ENCODE data around the gene GRM1. TPM values are rescaled to one million over a fixed set of nuclear protein-coding genes. Genes with fewer than 3 reads are reported as not detected.

GRM1 gene
- total RNA-seq, 4 donors from 2014 or later, result under 0.01 TPM; not detected in 2

DNA sequence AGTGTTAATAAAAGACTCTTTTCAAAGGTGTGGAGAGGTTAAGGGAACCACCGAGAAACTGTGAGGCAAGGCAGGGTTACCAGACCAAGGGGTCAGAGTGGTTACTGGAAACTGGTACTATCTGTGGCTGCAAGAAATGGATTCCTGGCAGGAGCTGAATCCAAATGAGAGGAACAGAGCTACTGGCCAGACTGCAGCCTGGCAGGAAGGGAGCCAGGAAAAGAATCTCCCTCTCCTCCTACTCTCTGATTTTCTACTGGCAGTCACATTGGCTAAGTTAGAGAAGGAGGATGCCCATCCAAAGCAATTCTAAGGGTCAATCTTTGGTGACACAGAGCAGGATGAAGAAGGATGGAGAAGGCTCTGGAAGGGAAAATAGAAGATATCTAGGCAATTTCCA is 211.5 kb downstream of the GRM1 start:
- TF ChIP-seq, protein P1, sequence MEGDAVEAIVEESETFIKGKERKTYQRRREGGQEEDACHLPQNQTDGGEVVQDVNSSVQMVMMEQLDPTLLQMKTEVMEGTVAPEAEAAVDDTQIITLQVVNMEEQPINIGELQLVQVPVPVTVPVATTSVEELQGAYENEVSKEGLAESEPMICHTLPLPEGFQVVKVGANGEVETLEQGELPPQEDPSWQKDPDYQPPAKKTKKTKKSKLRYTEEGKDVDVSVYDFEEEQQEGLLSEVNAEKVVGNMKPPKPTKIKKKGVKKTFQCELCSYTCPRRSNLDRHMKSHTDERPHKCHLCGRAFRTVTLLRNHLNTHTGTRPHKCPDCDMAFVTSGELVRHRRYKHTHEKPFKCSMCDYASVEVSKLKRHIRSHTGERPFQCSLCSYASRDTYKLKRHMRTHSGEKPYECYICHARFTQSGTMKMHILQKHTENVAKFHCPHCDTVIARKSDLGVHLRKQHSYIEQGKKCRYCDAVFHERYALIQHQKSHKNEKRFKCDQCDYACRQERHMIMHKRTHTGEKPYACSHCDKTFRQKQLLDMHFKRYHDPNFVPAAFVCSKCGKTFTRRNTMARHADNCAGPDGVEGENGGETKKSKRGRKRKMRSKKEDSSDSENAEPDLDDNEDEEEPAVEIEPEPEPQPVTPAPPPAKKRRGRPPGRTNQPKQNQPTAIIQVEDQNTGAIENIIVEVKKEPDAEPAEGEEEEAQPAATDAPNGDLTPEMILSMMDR (IDR thresholded peaks at IDR 0.05; ENCODE audit: low read depth), result no peak

DNA sequence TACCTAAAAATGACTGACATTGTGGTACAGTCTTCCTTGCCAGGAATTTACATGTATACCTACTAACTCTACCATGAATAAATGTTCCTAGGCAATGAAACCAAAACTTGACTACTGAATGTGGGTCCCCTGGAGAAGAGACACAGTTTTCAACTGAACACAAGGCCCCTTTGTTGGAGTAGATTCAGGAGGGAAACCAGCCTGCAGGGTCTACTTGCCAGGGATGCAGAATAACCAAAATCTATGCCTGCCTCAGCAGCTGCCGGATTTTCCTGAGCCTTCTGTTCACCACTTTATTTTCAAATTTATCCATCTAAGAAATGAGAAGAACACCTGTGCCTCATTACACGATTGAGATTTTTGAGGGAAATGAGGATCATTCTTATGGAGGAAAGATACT is 211.9 kb downstream of the GRM1 start:
- TF ChIP-seq, protein P1 (IDR thresholded peaks at IDR 0.05; ENCODE audit: low read depth), result no peak

DNA sequence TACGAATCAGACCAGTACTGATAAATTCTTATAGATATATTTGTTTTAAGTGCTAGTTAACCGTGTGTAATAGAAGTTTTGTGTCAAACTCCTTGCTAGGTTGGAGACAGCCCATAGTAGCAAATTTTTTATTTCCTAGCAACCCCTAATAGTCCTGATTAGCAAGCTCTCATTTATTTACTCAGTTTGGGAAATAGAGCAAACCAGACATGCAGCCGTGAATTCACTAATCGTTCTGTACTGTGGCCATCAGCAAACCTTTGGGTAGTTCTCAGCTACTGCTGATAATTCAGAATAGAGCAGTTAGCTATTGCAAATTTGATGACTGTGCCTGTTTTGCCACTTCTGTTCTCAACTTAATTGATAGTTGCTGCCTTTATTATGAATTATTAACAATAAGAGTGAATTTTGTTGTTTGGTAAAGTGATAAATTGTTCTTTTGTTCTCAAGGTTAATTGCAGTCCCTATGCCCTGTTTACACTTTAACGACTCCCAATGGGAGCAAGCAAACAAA is 215.8 kb downstream of the GRM1 start:
- TF ChIP-seq, protein P1 (IDR thresholded peaks at IDR 0.05; ENCODE audit: low read depth), result no peak

DNA sequence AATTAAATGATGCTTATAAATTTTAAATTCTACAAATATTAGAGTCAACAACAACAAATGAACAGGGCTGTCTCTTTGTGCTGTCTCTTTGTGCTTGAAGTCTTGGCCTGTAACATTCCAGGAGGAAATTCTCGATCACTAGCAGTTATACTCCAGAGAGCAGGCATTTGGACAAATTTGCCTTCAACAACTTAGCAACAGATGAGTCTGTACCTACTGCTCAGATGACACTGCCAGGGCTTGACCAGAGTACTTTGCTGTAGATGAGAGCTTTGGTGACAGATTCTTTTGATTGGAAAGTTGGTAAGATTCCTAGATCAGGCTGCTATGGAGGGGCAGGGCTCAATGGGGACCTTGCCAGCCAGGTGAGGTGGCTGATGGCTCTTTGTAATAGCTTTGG is 217.2 kb downstream of the GRM1 start:
- TF ChIP-seq, protein P1 (IDR thresholded peaks at IDR 0.05; ENCODE audit: low read depth), result no peak

DNA sequence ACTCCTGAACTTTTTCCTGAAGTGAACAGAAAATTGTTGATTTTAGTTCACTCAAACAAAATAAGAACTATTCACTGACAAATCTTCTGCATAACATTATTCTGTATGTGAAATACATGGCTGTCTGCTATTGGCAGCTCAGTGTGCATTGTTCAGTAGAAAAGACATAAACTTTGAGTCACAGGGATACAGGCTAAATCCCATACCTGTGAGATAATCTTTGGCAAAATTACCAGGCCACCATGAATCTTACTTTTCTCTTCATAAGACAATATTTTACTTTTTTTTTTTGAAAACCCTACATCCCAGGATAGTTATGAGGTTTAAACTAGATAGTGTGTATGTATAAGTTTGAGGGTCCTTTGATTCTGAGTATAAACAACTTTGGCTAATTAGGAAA is 224.8 kb downstream of the GRM1 start:
- TF ChIP-seq, protein P1 (IDR thresholded peaks at IDR 0.05; ENCODE audit: low read depth), result no peak

DNA sequence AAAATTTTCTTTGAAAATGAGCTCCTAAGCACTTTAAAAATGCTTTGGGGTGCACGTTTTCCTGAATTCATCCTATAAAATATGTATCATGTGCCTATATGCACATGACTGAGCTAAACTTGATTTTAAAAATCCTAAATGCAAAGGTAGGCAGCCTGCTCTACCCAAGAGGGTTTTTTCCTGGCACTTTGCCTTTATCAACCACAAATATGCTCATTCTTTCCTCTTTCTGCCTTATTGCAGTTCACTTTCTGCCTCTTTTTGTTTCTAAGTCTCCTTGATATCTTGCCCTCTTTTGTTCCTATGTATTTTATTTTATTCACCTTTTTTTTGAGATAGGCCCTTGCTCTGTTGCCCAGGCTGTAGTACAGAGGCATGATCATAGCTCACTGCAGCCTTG is 229.3 kb downstream of the GRM1 start:
- TF ChIP-seq, protein P1 (IDR thresholded peaks at IDR 0.05; ENCODE audit: low read depth), result no peak

DNA sequence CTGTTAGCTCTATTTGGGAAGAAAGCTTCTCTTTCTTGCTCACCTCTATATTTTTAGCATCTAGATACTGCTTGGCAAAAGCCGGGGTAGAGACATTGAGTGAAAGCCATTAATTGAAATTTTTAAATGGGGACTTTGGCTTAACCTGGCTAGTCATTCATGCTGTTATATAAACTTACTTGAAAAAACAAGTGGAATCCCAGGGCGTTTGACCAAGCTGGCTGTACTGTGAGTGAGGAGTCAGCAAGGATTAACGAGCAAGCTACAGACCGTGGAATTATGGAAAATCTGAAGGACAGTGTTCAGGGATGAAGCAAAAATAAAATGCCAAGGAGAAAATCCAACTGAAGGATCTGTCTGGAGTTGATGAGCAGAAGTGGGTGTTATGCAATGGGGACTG is 232.0 kb downstream of the GRM1 start:
- TF ChIP-seq, protein P1 (IDR thresholded peaks at IDR 0.05; ENCODE audit: low read depth), result no peak
